Peyer's patch (tissue), 4 donors: ENCODE data around the gene SAMMSON.

Experiments used
- POLR2A ChIP-seq, 2 donors: fragments of 450-650 bp; IDR thresholded peaks; one replicate each; pipeline ENCODE4 v1.5.1; 2017; ENCODE audit warnings: antibody characterized with exemption in 2 of 2, mild to moderate bottlenecking in 2 of 2, moderate library complexity in 2 of 2
- TF ChIP-seq, protein P1 (sequence below), 6 experiments: fragments of 450-650 bp in 4 of 6; fragments of 200-600 bp in 2 of 6; sonication (generic) in 1 of 6; IDR thresholded peaks; one replicate each; pipeline ENCODE4 v1.5.1; 2017 to 2019; ENCODE audit warnings: antibody characterized with exemption in 6 of 6, mild to moderate bottlenecking in 3 of 6, moderate library complexity in 1 of 6

DNA sequence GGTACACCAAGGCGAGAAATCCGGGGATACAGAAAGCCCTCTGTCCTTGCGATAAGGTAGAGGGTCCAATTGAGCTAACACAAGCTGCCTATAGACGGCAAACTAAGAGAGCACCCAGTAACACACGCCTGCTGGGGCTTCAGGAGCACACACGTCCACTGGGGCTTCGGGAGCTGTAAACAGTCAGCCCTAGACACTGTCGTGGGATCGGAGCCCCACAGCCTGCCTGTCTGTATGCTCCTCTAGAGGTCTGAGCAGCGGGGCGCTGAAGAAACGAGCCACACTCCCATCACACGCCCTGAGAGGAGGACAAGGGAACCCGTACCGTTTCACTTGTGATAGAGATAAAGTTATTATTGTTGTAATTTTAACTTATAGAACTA is 486 bp downstream of the SAMMSON start:
- TF ChIP-seq, protein P1, sequence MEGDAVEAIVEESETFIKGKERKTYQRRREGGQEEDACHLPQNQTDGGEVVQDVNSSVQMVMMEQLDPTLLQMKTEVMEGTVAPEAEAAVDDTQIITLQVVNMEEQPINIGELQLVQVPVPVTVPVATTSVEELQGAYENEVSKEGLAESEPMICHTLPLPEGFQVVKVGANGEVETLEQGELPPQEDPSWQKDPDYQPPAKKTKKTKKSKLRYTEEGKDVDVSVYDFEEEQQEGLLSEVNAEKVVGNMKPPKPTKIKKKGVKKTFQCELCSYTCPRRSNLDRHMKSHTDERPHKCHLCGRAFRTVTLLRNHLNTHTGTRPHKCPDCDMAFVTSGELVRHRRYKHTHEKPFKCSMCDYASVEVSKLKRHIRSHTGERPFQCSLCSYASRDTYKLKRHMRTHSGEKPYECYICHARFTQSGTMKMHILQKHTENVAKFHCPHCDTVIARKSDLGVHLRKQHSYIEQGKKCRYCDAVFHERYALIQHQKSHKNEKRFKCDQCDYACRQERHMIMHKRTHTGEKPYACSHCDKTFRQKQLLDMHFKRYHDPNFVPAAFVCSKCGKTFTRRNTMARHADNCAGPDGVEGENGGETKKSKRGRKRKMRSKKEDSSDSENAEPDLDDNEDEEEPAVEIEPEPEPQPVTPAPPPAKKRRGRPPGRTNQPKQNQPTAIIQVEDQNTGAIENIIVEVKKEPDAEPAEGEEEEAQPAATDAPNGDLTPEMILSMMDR (IDR thresholded peaks at IDR 0.05) = no peak
- TF ChIP-seq POLR2A (IDR thresholded peaks at IDR 0.05) = no peak
